Stimulated activated CD4-positive, alpha-beta T cell treated with anti-CD3 and anti-CD28 coated beads, Interleukin-15, amount 100 ng/mL, for 1 hour (primary cell): ENCODE results near the gene KRT28.

ENCODE experiments used
- DNase-seq, 2 donors: peaks; one replicate each; pipeline ENCODE4 v3.0.0-alpha.2; 2020; ENCODE audit warnings: low read depth in 1 of 2, low spot score in 1 of 2

Gene KRT28

GRCh38 chr17:40799859-40800258 is at the start of gene KRT28:
Gene KRT28, minus strand, starts transcription at chr17:40799959. Its CDS starts 66 bp downstream, at chr17:40799893.
- DNase-seq, result no peak

GRCh38 chr17:40848583-40849235 is 49.0 kb upstream of the KRT28 start:
- DNase-seq, result no peak

- DNase-seq, result no peak
Measured at GRCh38 chr17:40846515-40847144, 46.9 kb upstream of the KRT28 start.

- DNase-seq, result no peak
Measured at GRCh38 chr17:40844671-40845107, 44.9 kb upstream of the KRT28 start.

GRCh38 chr17:40843242-40843641 is 43.5 kb upstream of the KRT28 start:
- DNase-seq, result no peak

GRCh38 chr17:40841246-40841645 is 41.5 kb upstream of the KRT28 start:
- DNase-seq, result no peak

- no peak for DNase-seq
Measured at GRCh38 chr17:40839194-40839593, 39.4 kb upstream of the KRT28 start.

GRCh38 chr17:40836020-40836419 is 36.3 kb upstream of the KRT28 start:
- no peak for DNase-seq

GRCh38 chr17:40833882-40834281 is 34.1 kb upstream of the KRT28 start:
- DNase-seq, result no peak

GRCh38 chr17:40832840-40833239 is 33.1 kb upstream of the KRT28 start:
- no peak for DNase-seq

GRCh38 chr17:40830085-40830776 is 30.5 kb upstream of the KRT28 start:
- no peak for DNase-seq

- DNase-seq, result no peak
Measured at GRCh38 chr17:40828454-40829044, 28.8 kb upstream of the KRT28 start.

GRCh38 chr17:40827746-40828453 is 28.1 kb upstream of the KRT28 start:
- DNase-seq, result no peak

- no peak for DNase-seq
Measured at GRCh38 chr17:40825599-40825998, 25.8 kb upstream of the KRT28 start.

GRCh38 chr17:40824015-40824832 is 24.5 kb upstream of the KRT28 start:
- no peak for DNase-seq

- no peak for DNase-seq
Measured at GRCh38 chr17:40822132-40822812, 22.5 kb upstream of the KRT28 start, which contains the start of gene KRT10. Gene KRT10, minus strand, starts transcription at chr17:40822614. Its CDS starts 29 bp downstream, at chr17:40822585.

- DNase-seq, result no peak
Measured at GRCh38 chr17:40821536-40821935, 21.8 kb upstream of the KRT28 start.

GRCh38 chr17:40820228-40820838 is 20.6 kb upstream of the KRT28 start:
- no peak for DNase-seq

- no peak for DNase-seq
Measured at GRCh38 chr17:40819528-40820125, 19.9 kb upstream of the KRT28 start.
